Endodermal cell (in vitro differentiated cells): ENCODE data around the gene ENAH. TPM values are rescaled to one million over a fixed set of nuclear protein-coding genes. Genes with fewer than 3 reads are reported as not detected.

ENCODE experiments used
- DNase-seq: peaks from one replicate; pipeline ENCODE4 v3.0.0-alpha.2; 2017
- H3K27ac ChIP-seq: 2 replicates; pipeline ENCODE4 v1.5.1; 2013; ENCODE audit warnings: mild to moderate bottlenecking, low read depth, low read length, moderate library complexity
- H3K27me3 ChIP-seq: 2 replicates; pipeline ENCODE4 v1.6.1; 2013; ENCODE audit warnings: mild to moderate bottlenecking, low read length, moderate library complexity; ENCODE audit not compliant: insufficient read depth, control insufficient read depth, poor library complexity, severe bottlenecking
- H3K36me3 ChIP-seq: 2 replicates; pipeline ENCODE4 v1.7.0; 2013; ENCODE audit warnings: mild to moderate bottlenecking, low read length, moderate library complexity; ENCODE audit not compliant: control insufficient read depth, insufficient read depth
- H3K4me1 ChIP-seq: one replicate; pipeline ENCODE4 v1.7.0; 2013; ENCODE audit warnings: low read length; ENCODE audit not compliant: control insufficient read depth, insufficient read depth
- H3K4me3 ChIP-seq: 2 replicates; pipeline ENCODE4 v1.5.1; 2013; ENCODE audit warnings: mild to moderate bottlenecking, low read length, moderate library complexity
- H3K9ac ChIP-seq: 2 replicates; pipeline ENCODE4 v1.6.1; 2013; ENCODE audit warnings: mild to moderate bottlenecking, low read length, moderate library complexity; ENCODE audit not compliant: poor library complexity, severe bottlenecking; ENCODE audit errors: extremely low read depth
- H3K9me3 ChIP-seq: 2 replicates; pipeline ENCODE4 v1.6.1; 2013; ENCODE audit warnings: mild to moderate bottlenecking, low read length, moderate library complexity; ENCODE audit not compliant: control insufficient read depth
- H3K27ac Mint-ChIP-seq: 2 replicates; pipeline ENCODE4 v1.8.0; 2020; ENCODE audit warnings: mixed read lengths
- H3K27me3 Mint-ChIP-seq: 2 replicates; pipeline ENCODE4 v1.8.0; 2021; ENCODE audit warnings: mild to moderate bottlenecking, mixed read lengths; ENCODE audit not compliant: insufficient read depth
- H3K36me3 Mint-ChIP-seq: 2 replicates; pipeline ENCODE4 v1.8.0; 2020; ENCODE audit warnings: low read depth, mixed read lengths
- H3K4me1 Mint-ChIP-seq: 2 replicates; pipeline ENCODE4 v1.8.0; 2020; ENCODE audit warnings: mixed read lengths
- H3K4me3 Mint-ChIP-seq: 2 replicates; pipeline ENCODE4 v1.8.0; 2020; ENCODE audit warnings: mild to moderate bottlenecking, moderate library complexity, mixed read lengths
- H3K9me3 Mint-ChIP-seq: 2 replicates; pipeline ENCODE4 v1.8.0; 2020; ENCODE audit warnings: mild to moderate bottlenecking, mixed read lengths
- CTCF ChIP-seq: fragments of 200-600 bp; sonication (generic); conservative IDR thresholded peaks from 2 replicates; pipeline ENCODE4 v1.5.0; 2021; ENCODE audit warnings: antibody characterized with exemption, mild to moderate bottlenecking
- WGBS, 2 experiments: methylation state at CpG; one replicate each; pipeline versions ENCODE4 v1.1.5 to v1.1.7; 2013; ENCODE audit warnings: missing lambda C conversion rate in 2 of 2, mixed read lengths in 1 of 2; ENCODE audit not compliant: insufficient coverage in 1 of 2, insufficient read length in 1 of 2; 5-methylcytosine and 5-hydroxymethylcytosine counted together
- total RNA-seq, 2 donors: library from RNA; stranded (reverse); fragmentation: NEBNext Ultra II Directional in 1 of 2; extraction: Animal tissue kit (Norgen Biotek cat#: 25700) in 1 of 2; gene quantifications; 2 replicates in 1 of 2; 3 replicates in 1 of 2; pipeline ENCODE4 v1.2.1, GENCODE V29; 2021

ENAH gene
- total RNA-seq, 2 donors from 2014 or later: 263 to 267 TPM

- H3K4me1 ChIP-seq: no peaks in the 10 kb centered on the region
- no peak overlapping the region for H3K9ac ChIP-seq
- no peak overlapping the region for H3K27ac ChIP-seq
- H3K4me3 ChIP-seq: no peak overlapping the region
- no peaks in the 10 kb centered on the region for H3K9me3 Mint-ChIP-seq
- no peaks in the 10 kb centered on the region for H3K27me3 ChIP-seq
- peaks cover 10% of the 10 kb centered on the region for H3K9me3 ChIP-seq
- H3K27me3 Mint-ChIP-seq: peaks cover 6% of the 10 kb centered on the region
- no peaks in the 10 kb centered on the region for H3K4me1 Mint-ChIP-seq
- 55 to 78% methylated on average over 2 to 5 of the region's 5 CpGs for WGBS, 2 experiments
- no peak overlapping the region for H3K27ac Mint-ChIP-seq
- no peak for TF ChIP-seq CTCF
- H3K4me3 Mint-ChIP-seq: no peak overlapping the region
- no peaks in the 10 kb centered on the region for H3K36me3 Mint-ChIP-seq
- H3K36me3 ChIP-seq: no peaks in the 10 kb centered on the region
- DNase-seq: no peak
Observed at GRCh38 chr1:225454733-225455132, 198.2 kb downstream of the ENAH start.

GRCh38 chr1:225453797-225454648 lies 198.9 kb downstream of the ENAH start:
- Histone ChIP-seq H3K36me3 (no peaks in the 10 kb centered on the region), H3K4me3 (no peak overlapping the region), H3K4me1 (no peaks in the 10 kb centered on the region), H3K9me3 (peaks cover 10% of the 10 kb centered on the region), H3K27ac (no peak overlapping the region), H3K27me3 (no peaks in the 10 kb centered on the region), H3K9ac (no peak overlapping the region)
- H3K4me3 Mint-ChIP-seq: no peak overlapping the region
- no peaks in the 10 kb centered on the region for H3K4me1 Mint-ChIP-seq
- peaks cover 9% of the 10 kb centered on the region for H3K27me3 Mint-ChIP-seq
- 85 to 89% methylated on average over 3 to 5 of the region's 5 CpGs for WGBS, 2 experiments
- no peaks in the 10 kb centered on the region for H3K9me3 Mint-ChIP-seq
- TF ChIP-seq CTCF: no peak
- no peak overlapping the region for H3K27ac Mint-ChIP-seq
- peak; percentile 13 for DNase-seq
- no peaks in the 10 kb centered on the region for H3K36me3 Mint-ChIP-seq

GRCh38 chr1:225451840-225452515 lies 200.9 kb downstream of the ENAH start:
- no peaks in the 10 kb centered on the region for H3K27me3 ChIP-seq
- peak; percentile 62 for DNase-seq
- H3K27me3 Mint-ChIP-seq: peaks cover 30% of the 10 kb centered on the region

More at GRCh38 chr1:225451840-225452515, 200.9 kb downstream of the ENAH start:
- Mint-ChIP-seq H3K4me1 (peaks cover 6% of the 10 kb centered on the region), H3K36me3 (no peaks in the 10 kb centered on the region), H3K27ac (no peak overlapping the region), H3K4me3 (no peak overlapping the region), H3K9me3 (no peaks in the 10 kb centered on the region)
- H3K36me3 ChIP-seq: no peaks in the 10 kb centered on the region
- H3K27ac ChIP-seq: no peak overlapping the region
- peaks cover 3% of the 10 kb centered on the region for H3K4me1 ChIP-seq
- peaks cover 4% of the 10 kb centered on the region for H3K9me3 ChIP-seq
- no peak overlapping the region for H3K4me3 ChIP-seq
- TF ChIP-seq CTCF: peak; percentile 41
- H3K9ac ChIP-seq: no peak overlapping the region
- 93 to 96% methylated on average over 14 to 25 of the region's 25 CpGs for whole genome bisulfite sequencing, 2 experiments
